Caco-2 (cell line): Measurements from ENCODE around the gene GP9. TPM values are rescaled to one million over a fixed set of nuclear protein-coding genes. Genes with fewer than 3 reads are reported as not detected.

Source experiments
- BruUV-seq: library from RNA; stranded (reverse); fragments of 400-500 nt; replicated peaks from 2 replicates; lab custom pipeline; 2021; lab: Mats Ljungman, UMichigan
- CTCF ChIA-PET: fragments of 300-600 bp; sonication (Branson Sonifier 250); formaldehyde crosslinking; loops from one replicate; lab custom pipeline; 2022; ENCODE audit warnings: antibody characterized with exemption; lab: Charles Lee
- POLR2A ChIA-PET: fragments of 300-600 bp; sonication (Branson Sonifier 250); formaldehyde crosslinking; loops from one replicate; lab custom pipeline; 2022; ENCODE audit warnings: antibody characterized with exemption; lab: Charles Lee
- DNase-seq, 2 experiments: peaks; one replicate each; pipeline versions ENCODE4 v3.0.0 to v3.0.0-alpha.2; 2020 to 2022
- H3K27me3 ChIP-seq: replicated peaks from 2 replicates; pipeline ENCODE4 v1.6.0; 2011; ENCODE audit warnings: low read length; ENCODE audit not compliant: control insufficient read depth, insufficient read depth
- H3K36me3 ChIP-seq: 2 replicates; pipeline ENCODE4 v1.5.1; 2011; ENCODE audit warnings: low read length; ENCODE audit not compliant: control insufficient read depth, insufficient read depth
- H3K4me1 ChIP-seq: fragments of 250-450 bp; sonication (Bioruptor Pico); 2 replicates; pipeline ENCODE4 v1.5.1; 2020; ENCODE audit warnings: mild to moderate bottlenecking
- H3K4me3 ChIP-seq: 2 replicates; pipeline ENCODE4 v1.5.1; 2011; ENCODE audit warnings: low read depth, mild to moderate bottlenecking, control low read depth, low read length
- H3K9me3 ChIP-seq: fragments of 250-450 bp; sonication (Bioruptor Pico); 2 replicates; pipeline ENCODE4 v1.5.1; 2020; ENCODE audit warnings: mild to moderate bottlenecking, moderate library complexity
- H3K27ac Mint-ChIP-seq: one replicate; pipeline ENCODE4 v1.8.0; 2022; ENCODE audit warnings: mixed read lengths; ENCODE audit not compliant: unreplicated experiment
- H3K27me3 Mint-ChIP-seq: one replicate; pipeline ENCODE4 v1.8.0; 2022; ENCODE audit warnings: mixed read lengths; ENCODE audit not compliant: insufficient read depth, unreplicated experiment
- H3K36me3 Mint-ChIP-seq: one replicate; pipeline ENCODE4 v1.8.0; 2022; ENCODE audit warnings: mild to moderate bottlenecking, mixed read lengths; ENCODE audit not compliant: insufficient read depth, unreplicated experiment
- H3K4me1 Mint-ChIP-seq: one replicate; pipeline ENCODE4 v1.8.0; 2022; ENCODE audit warnings: low read depth, mixed read lengths; ENCODE audit not compliant: unreplicated experiment
- H3K4me3 Mint-ChIP-seq: one replicate; pipeline ENCODE4 v1.8.0; 2022; ENCODE audit warnings: mild to moderate bottlenecking, moderate library complexity, mixed read lengths; ENCODE audit not compliant: unreplicated experiment
- H3K9me3 Mint-ChIP-seq: one replicate; pipeline ENCODE4 v1.8.0; 2022; ENCODE audit warnings: mixed read lengths; ENCODE audit not compliant: unreplicated experiment
- CTCF ChIP-seq, 2 experiments: fragments of 200-600 bp in 1 of 2; IDR thresholded peaks; 1 replicate in 1 of 2; 2 replicates in 1 of 2; pipeline versions ENCODE4 v1.5.1 to v1.8.0; 2011 to 2022; ENCODE audit warnings: antibody characterized with exemption in 1 of 2, control low read depth in 1 of 2, inconsistent platforms in 1 of 2, low read depth in 1 of 2, low read length in 1 of 2, mild to moderate bottlenecking in 1 of 2, moderate library complexity in 1 of 2; ENCODE audit not compliant: insufficient read depth in 1 of 2, severe bottlenecking in 1 of 2, unreplicated experiment in 1 of 2
- intact Hi-C: fragments of 100-400 bp; cut with micrococcal nuclease; formaldehyde crosslinking; loops from one replicate; pipeline ENCODE4 v1.10.0; 2022; ENCODE audit not compliant: unreplicated experiment
- total RNA-seq: library from RNA; stranded (reverse); gene quantifications from 2 replicates; pipeline ENCODE4 v1.2.3, GENCODE V29; 2022

GP9 gene
- total RNA-seq, 1 experiment from 2014 or later = not detected

GRCh38 chr3:129038121-129038855 is 22.3 kb upstream of the GP9 start:
- no TSS peak for BruUV-seq
- ChIA-PET POLR2A (no interaction called here), CTCF (interaction anchor here (0.6 to 0.9 kb wide), 2 partner anchors 9 to 12 kb away, joined by 3 read pairs; no protein-coding TSS in a partner anchor)
- Mint-ChIP-seq H3K4me3 (no peak overlapping the region), H3K36me3 (no peaks in the 10 kb centered on the region), H3K4me1 (no peaks in the 10 kb centered on the region), H3K27ac (no peak overlapping the region), H3K27me3 (peaks cover 3% of the 10 kb centered on the region), H3K9me3 (no peaks in the 10 kb centered on the region)
- no peak for TF ChIP-seq CTCF (IDR thresholded peaks at IDR 0.05; ENCODE audit: insufficient read depth in 1 of 2, low read depth in 1 of 2, low read length in 1 of 2, severe bottlenecking in 1 of 2, unreplicated experiment in 1 of 2)
- H3K36me3 ChIP-seq = no peaks in the 10 kb centered on the region
- no peak overlapping the region for H3K4me3 ChIP-seq
- no peaks in the 10 kb centered on the region for H3K27me3 ChIP-seq
- intact Hi-C loops = no loop called here
- no peaks in the 10 kb centered on the region for H3K4me1 ChIP-seq
- DNase-seq = no peak
- no peaks in the 10 kb centered on the region for H3K9me3 ChIP-seq

DNA sequence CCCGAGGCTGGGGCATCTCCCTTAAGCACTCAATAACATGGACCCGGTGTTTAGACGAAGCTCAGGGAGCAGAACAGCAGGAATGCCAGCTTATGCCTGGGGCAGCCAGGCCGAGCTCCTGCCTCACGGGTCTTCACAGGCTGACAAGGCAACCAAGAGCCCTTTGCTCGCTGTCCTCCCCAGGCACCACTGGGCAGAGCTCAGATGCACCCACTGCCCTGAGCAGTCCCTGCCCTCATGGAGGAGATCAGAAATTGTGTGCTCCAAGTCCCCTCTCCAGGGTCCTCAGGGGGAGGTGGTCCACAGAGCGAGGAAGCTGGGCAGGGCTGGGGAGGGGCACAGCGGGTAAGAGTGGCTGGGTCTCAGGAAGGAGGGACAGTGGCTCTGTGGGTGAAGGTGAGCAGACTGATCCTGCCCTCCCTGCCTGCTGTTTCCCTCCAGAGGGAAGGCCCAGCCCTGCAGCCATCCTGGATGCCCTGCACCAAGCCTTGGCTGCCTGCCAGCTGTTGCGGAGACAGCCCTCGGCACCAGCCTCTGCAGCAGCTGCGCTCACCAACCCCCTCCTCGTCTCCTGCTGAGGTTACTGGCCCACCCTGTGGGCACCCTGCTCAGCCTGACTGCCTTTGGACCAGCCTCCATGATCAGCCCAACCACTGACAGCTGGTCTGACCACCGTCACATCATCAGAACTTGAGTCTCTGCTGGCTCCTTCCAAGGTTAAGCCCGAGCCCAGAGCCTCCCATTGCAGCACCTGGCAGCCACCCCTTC is 21.1 kb upstream of the GP9 start:
- H3K4me1 ChIP-seq = no peaks in the 10 kb centered on the region
- no peak for DNase-seq
- H3K36me3 ChIP-seq = no peaks in the 10 kb centered on the region
- CTCF ChIA-PET = interaction anchor here (1.5 kb wide), 1 partner anchor 14 kb away, joined by 4 read pairs; no protein-coding TSS in a partner anchor
- no peak for TF ChIP-seq CTCF (IDR thresholded peaks at IDR 0.05; ENCODE audit: insufficient read depth in 1 of 2, low read depth in 1 of 2, low read length in 1 of 2, severe bottlenecking in 1 of 2, unreplicated experiment in 1 of 2)
- no peaks in the 10 kb centered on the region for H3K27me3 ChIP-seq
- Mint-ChIP-seq H3K27me3 (peaks cover 3% of the 10 kb centered on the region), H3K4me3 (no peak overlapping the region), H3K36me3 (no peaks in the 10 kb centered on the region), H3K9me3 (no peaks in the 10 kb centered on the region), H3K4me1 (no peaks in the 10 kb centered on the region), H3K27ac (no peak overlapping the region)
- POLR2A ChIA-PET = no interaction called here
- intact Hi-C loops = no loop called here
- H3K4me3 ChIP-seq = no peak overlapping the region
- no peaks in the 10 kb centered on the region for H3K9me3 ChIP-seq
- BruUV-seq = no TSS peak

- no peaks in the 10 kb centered on the region for H3K27me3 ChIP-seq
- ChIA-PET CTCF (interaction anchor here (1.5 kb wide), 1 partner anchor 14 kb away, joined by 4 read pairs; no protein-coding TSS in a partner anchor), POLR2A (no interaction called here)
- H3K4me3 ChIP-seq = no peak overlapping the region
- H3K36me3 ChIP-seq = no peaks in the 10 kb centered on the region
- no peaks in the 10 kb centered on the region for H3K9me3 ChIP-seq
- H3K27me3 Mint-ChIP-seq = peaks cover 3% of the 10 kb centered on the region
- TF ChIP-seq CTCF (IDR thresholded peaks at IDR 0.05; ENCODE audit: insufficient read depth in 1 of 2, low read depth in 1 of 2, low read length in 1 of 2, severe bottlenecking in 1 of 2, unreplicated experiment in 1 of 2) = no peak
- no TSS peak for BruUV-seq
- no peak overlapping the region for H3K27ac Mint-ChIP-seq
- no peaks in the 10 kb centered on the region for H3K4me1 ChIP-seq
- H3K9me3 Mint-ChIP-seq = no peaks in the 10 kb centered on the region
- DNase-seq = no peak
- no peaks in the 10 kb centered on the region for H3K36me3 Mint-ChIP-seq
- intact Hi-C loops = no loop called here
- no peak overlapping the region for H3K4me3 Mint-ChIP-seq
- H3K4me1 Mint-ChIP-seq = no peaks in the 10 kb centered on the region
Observed at GRCh38 chr3:129040039-129040336, 20.6 kb upstream of the GP9 start.
